Lower leg skin (tissue), 4 donors: ENCODE measurements around the gene DENND2C. TPM values are rescaled to one million over a fixed set of nuclear protein-coding genes. Genes with fewer than 3 reads are reported as not detected.

Experiments
- DNase-seq, 2 donors: peaks; one replicate each; pipeline ENCODE4 v3.0.0-alpha.2; 2019; ENCODE audit warnings: low spot score in 2 of 2
- H3K4me3 ChIP-seq: fragments of 200-600 bp; sonication (generic); 2 replicates; pipeline ENCODE4 v1.5.1; 2017; ENCODE audit warnings: mild to moderate bottlenecking, low read depth; ENCODE audit not compliant: poor library complexity, severe bottlenecking
- POLR2A ChIP-seq, 2 donors: fragments of 450-650 bp; IDR thresholded peaks; one replicate each; pipeline ENCODE4 v1.6.1; 2016 to 2017; ENCODE audit warnings: antibody characterized with exemption in 2 of 2, mild to moderate bottlenecking in 1 of 2, moderate library complexity in 1 of 2
- WGBS, 2 donors: methylation state at CpG; one replicate each; pipeline ENCODE4 v1.1.5; 2018; 5-methylcytosine and 5-hydroxymethylcytosine counted together
- intact Hi-C: fragments of 100-400 bp; cut with DNase I; formaldehyde crosslinking; loops from one replicate; pipeline ENCODE4 v1.15.0; 2023; ENCODE audit warnings: low total_unique reads
- total RNA-seq, 4 donors: library from RNA; depleted of rRNA; stranded (reverse); fragments of >200 nt; gene quantifications; one replicate each; pipeline ENCODE4 v1.1.0, GENCODE V29; 2016
- TF ChIP-seq, protein P1 (sequence below), 3 donors: fragments of 450-650 bp; IDR thresholded peaks; one replicate each; pipeline ENCODE4 v1.5.1; 2016; ENCODE audit warnings: antibody characterized with exemption in 3 of 3, mild to moderate bottlenecking in 3 of 3, moderate library complexity in 2 of 3

DENND2C gene
- total RNA-seq, 4 donors from 2014 or later, result 43.0 to 61.2 (median 52.5) TPM

DNA sequence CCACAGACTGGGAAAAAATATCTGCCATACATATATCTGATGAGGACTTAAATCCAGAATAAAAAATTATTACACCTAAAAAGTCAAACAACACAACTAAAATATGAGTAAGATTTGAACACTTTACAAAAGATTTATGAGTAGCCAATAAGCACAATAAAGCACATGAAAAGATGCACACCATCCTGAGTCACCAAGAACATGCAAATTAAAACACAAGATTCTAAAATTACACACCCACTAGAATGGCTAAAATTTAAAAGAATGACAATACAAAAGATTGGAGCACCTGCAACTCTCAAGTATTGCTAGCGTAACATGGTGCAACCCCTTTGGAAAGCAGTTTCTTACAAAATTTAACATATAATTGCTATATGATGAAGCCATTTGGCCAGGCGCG, 30.9 kb downstream of the DENND2C start:
- WGBS, 2 donors, result 68 to 82% methylated on average over 3 of the region's 3 CpGs
- DNase-seq, result no peak
- H3K4me3 ChIP-seq, result no peak overlapping the region
- intact Hi-C loops, result no loop called here
- TF ChIP-seq POLR2A (IDR thresholded peaks at IDR 0.05), result no peak
- TF ChIP-seq, protein P1, sequence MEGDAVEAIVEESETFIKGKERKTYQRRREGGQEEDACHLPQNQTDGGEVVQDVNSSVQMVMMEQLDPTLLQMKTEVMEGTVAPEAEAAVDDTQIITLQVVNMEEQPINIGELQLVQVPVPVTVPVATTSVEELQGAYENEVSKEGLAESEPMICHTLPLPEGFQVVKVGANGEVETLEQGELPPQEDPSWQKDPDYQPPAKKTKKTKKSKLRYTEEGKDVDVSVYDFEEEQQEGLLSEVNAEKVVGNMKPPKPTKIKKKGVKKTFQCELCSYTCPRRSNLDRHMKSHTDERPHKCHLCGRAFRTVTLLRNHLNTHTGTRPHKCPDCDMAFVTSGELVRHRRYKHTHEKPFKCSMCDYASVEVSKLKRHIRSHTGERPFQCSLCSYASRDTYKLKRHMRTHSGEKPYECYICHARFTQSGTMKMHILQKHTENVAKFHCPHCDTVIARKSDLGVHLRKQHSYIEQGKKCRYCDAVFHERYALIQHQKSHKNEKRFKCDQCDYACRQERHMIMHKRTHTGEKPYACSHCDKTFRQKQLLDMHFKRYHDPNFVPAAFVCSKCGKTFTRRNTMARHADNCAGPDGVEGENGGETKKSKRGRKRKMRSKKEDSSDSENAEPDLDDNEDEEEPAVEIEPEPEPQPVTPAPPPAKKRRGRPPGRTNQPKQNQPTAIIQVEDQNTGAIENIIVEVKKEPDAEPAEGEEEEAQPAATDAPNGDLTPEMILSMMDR (IDR thresholded peaks at IDR 0.05), result no peak

DNA sequence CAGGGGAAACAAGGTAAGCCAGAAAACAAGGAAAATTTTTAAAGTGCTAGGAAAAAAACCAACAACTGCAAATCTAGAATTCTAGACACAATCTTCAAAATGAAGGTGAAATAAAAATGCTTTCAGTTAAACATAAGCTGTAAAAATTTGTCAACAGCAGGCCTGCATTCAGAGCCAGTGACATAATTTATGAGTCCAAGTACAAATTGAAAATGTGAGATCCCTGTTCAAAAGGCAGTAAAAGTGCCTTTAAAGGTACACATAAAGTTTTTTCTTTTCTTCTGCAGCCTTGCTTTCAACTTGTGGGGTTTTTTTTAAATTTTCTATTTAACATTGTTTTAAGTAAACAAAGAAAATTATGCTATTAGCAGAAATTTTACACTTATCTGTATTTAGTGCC, 37.4 kb downstream of the DENND2C start:
- intact Hi-C loops, result no loop called here
- TF ChIP-seq POLR2A (IDR thresholded peaks at IDR 0.05), result no peak
- TF ChIP-seq, protein P1 (IDR thresholded peaks at IDR 0.05), result no peak
- no peak overlapping the region for H3K4me3 ChIP-seq
- DNase-seq, result no peak

- no peak for DNase-seq
- TF ChIP-seq, protein P1 (IDR thresholded peaks at IDR 0.05), result no peak
- no peak for TF ChIP-seq POLR2A (IDR thresholded peaks at IDR 0.05)
- no peak overlapping the region for H3K4me3 ChIP-seq
- WGBS, 2 donors, result 38 to 57% methylated on average over 2 of the region's 2 CpGs
- intact Hi-C loops, result no loop called here
These were observed 42.7 kb downstream of the DENND2C start for GRCh38 chr1:114627107-114627506.

DNA sequence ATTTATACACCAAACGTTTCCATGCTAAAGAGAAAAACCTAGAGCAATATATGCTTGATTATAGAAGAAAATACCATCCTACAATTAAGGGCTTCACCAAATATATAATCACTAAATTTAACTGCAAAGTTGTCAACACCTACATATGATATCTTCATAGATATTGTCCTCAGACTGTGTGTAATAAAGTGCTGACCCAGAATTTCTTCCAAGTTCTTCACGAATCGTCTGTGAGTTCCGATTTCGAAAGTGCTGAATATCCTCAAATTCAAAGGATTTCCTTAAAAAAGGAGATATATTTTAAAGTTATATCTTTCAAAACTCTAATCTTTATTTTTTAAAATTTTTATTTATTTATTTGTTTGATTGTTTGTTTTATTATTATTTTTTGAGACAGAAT, 46.5 kb downstream of the DENND2C start:
- no peak for DNase-seq
- intact Hi-C loops, result no loop called here
- no peak overlapping the region for H3K4me3 ChIP-seq
- TF ChIP-seq, protein P1 (IDR thresholded peaks at IDR 0.05), result no peak
- WGBS, 2 donors, result 94 to 96% methylated on average over 5 of the region's 5 CpGs

DNA sequence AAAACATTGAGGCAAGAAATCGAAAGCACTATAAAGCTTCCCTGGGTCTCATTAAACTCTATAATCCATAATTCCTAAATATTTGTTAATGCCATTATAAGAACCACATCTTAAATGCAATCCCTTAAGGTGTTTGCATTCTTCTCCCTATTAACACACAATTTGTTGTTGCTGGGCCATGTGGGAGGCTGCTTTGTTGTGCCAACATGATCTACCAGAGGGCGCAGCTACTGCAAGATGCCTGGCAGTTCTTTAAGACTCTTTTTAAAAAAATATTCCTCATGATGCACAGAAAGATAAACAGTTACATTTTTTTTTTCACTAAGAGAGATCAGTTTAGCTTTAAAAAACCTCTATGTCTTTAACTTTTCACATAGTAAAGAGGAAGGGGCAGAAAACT, 49.4 kb downstream of the DENND2C start:
- TF ChIP-seq, protein P1 (IDR thresholded peaks at IDR 0.05), result no peak
- no peak for TF ChIP-seq POLR2A (IDR thresholded peaks at IDR 0.05)
- DNase-seq, result no peak
- intact Hi-C loops, result no loop called here
- WGBS, 2 donors, result 64 to 65% methylated on average over 2 of the region's 2 CpGs
- no peak overlapping the region for H3K4me3 ChIP-seq

GRCh38 chr1:114618606-114619005, 51.2 kb downstream of the DENND2C start:
- no peak overlapping the region for H3K4me3 ChIP-seq
- no peak for TF ChIP-seq POLR2A (IDR thresholded peaks at IDR 0.05)
- TF ChIP-seq, protein P1 (IDR thresholded peaks at IDR 0.05), result no peak
- intact Hi-C loops, result no loop called here
- no peak for DNase-seq
